Osteocyte (in vitro differentiated cells): Measurements from ENCODE around the gene TSSK6. TPM values are rescaled to one million over a fixed set of nuclear protein-coding genes. Genes with fewer than 3 reads are reported as not detected.
A peak's percentile ranks its signal among the peaks of the same experiment; 100 is the strongest.

Experiments
- DNase-seq: peaks from one replicate; pipeline ENCODE4 v3.0.0; 2021; ENCODE audit warnings: mixed read lengths; ENCODE audit not compliant: unreplicated experiment; ENCODE audit errors: extremely low spot score
- H3K27ac Mint-ChIP-seq: one replicate; pipeline ENCODE4 v1.8.0; 2021; ENCODE audit warnings: mild to moderate bottlenecking, mixed read lengths; ENCODE audit not compliant: unreplicated experiment
- H3K27me3 Mint-ChIP-seq: one replicate; pipeline ENCODE4 v1.8.0; 2021; ENCODE audit warnings: mixed read lengths; ENCODE audit not compliant: unreplicated experiment
- H3K36me3 Mint-ChIP-seq: one replicate; pipeline ENCODE4 v1.8.0; 2021; ENCODE audit warnings: mixed read lengths; ENCODE audit not compliant: unreplicated experiment
- H3K4me1 Mint-ChIP-seq: one replicate; pipeline ENCODE4 v1.8.0; 2021; ENCODE audit warnings: mixed read lengths; ENCODE audit not compliant: unreplicated experiment
- H3K4me3 Mint-ChIP-seq: one replicate; pipeline ENCODE4 v1.8.0; 2021; ENCODE audit warnings: mild to moderate bottlenecking, moderate library complexity, mixed read lengths; ENCODE audit not compliant: unreplicated experiment
- H3K9me3 Mint-ChIP-seq: one replicate; pipeline ENCODE4 v1.8.0; 2021; ENCODE audit warnings: mixed read lengths; ENCODE audit not compliant: unreplicated experiment
- CTCF ChIP-seq: fragments of 200-600 bp; sonication (generic); IDR thresholded peaks from 2 replicates; pipeline ENCODE4 v1.5.0; 2021; ENCODE audit warnings: antibody characterized with exemption, mild to moderate bottlenecking, moderate library complexity
- total RNA-seq: library from RNA; stranded (reverse); gene quantifications from 2 replicates; pipeline ENCODE4 v1.2.1, GENCODE V29; 2021

TSSK6 gene
- total RNA-seq, 1 donor from 2014 or later, result 1.7 TPM

GRCh38 chr19:19552798-19553197 is 37.5 kb upstream of the TSSK6 start:
- Mint-ChIP-seq H3K9me3 (no peaks in the 10 kb centered on the region), H3K4me1 (peaks cover 23% of the 10 kb centered on the region), H3K27me3 (no peaks in the 10 kb centered on the region), H3K27ac (no peak overlapping the region), H3K4me3 (no peak overlapping the region), H3K36me3 (no peaks in the 10 kb centered on the region)
- peak; percentile 54 for TF ChIP-seq CTCF
- no peak for DNase-seq

- no peak for DNase-seq
- Mint-ChIP-seq H3K4me1 (peaks cover 23% of the 10 kb centered on the region), H3K36me3 (no peaks in the 10 kb centered on the region), H3K27ac (peak overlapping the region; percentile 47), H3K27me3 (no peaks in the 10 kb centered on the region), H3K9me3 (no peaks in the 10 kb centered on the region), H3K4me3 (no peak overlapping the region)
- no peak for TF ChIP-seq CTCF
Measured at GRCh38 chr19:19551853-19552192, 36.5 kb upstream of the TSSK6 start.

- Mint-ChIP-seq H3K36me3 (no peaks in the 10 kb centered on the region), H3K4me3 (no peak overlapping the region), H3K9me3 (no peaks in the 10 kb centered on the region), H3K27ac (peak overlapping the region; percentile 47), H3K4me1 (peaks cover 23% of the 10 kb centered on the region), H3K27me3 (no peaks in the 10 kb centered on the region)
- TF ChIP-seq CTCF, result no peak
- no peak for DNase-seq
Measured at GRCh38 chr19:19550972-19551852, 35.9 kb upstream of the TSSK6 start.

GRCh38 chr19:19550485-19550929 is 35.2 kb upstream of the TSSK6 start:
- no peak for DNase-seq
- TF ChIP-seq CTCF, result no peak
- Mint-ChIP-seq H3K27me3 (no peaks in the 10 kb centered on the region), H3K4me1 (peaks cover 23% of the 10 kb centered on the region), H3K4me3 (no peak overlapping the region), H3K36me3 (no peaks in the 10 kb centered on the region), H3K9me3 (no peaks in the 10 kb centered on the region), H3K27ac (no peak overlapping the region)

GRCh38 chr19:19549804-19550464 is 34.6 kb upstream of the TSSK6 start:
- Mint-ChIP-seq H3K4me1 (peaks cover 23% of the 10 kb centered on the region), H3K9me3 (no peaks in the 10 kb centered on the region), H3K27ac (no peak overlapping the region), H3K4me3 (no peak overlapping the region), H3K27me3 (no peaks in the 10 kb centered on the region), H3K36me3 (no peaks in the 10 kb centered on the region)
- no peak for TF ChIP-seq CTCF
- no peak for DNase-seq
